K562 (cell line): Measurements from ENCODE around the gene FAM219B.

Experiments used
- EP400 ChIP-seq: fragments of 450-650 bp; IDR thresholded peaks from 2 replicates; pipeline ENCODE4 v1.6.1; 2017; ENCODE audit warnings: antibody characterized with exemption, mild to moderate bottlenecking, moderate library complexity
- FOXO4 ChIP-seq: fragments of 450-650 bp; formaldehyde crosslinking; IDR thresholded peaks from 2 replicates; pipeline ENCODE4 v1.4.0; 2020; ENCODE audit warnings: mild to moderate bottlenecking, moderate library complexity
- MAX ChIP-seq: sonication (generic); formaldehyde crosslinking; IDR thresholded peaks from 2 replicates; pipeline ENCODE4 v1.9.0; 2022; ENCODE audit warnings: mild to moderate bottlenecking, missing genetic modification reagents
- NFYB ChIP-seq: IDR thresholded peaks from 2 replicates; pipeline ENCODE4 v1.6.1; 2011; ENCODE audit warnings: mild to moderate bottlenecking, moderate library complexity; ENCODE audit not compliant: insufficient read length; ENCODE audit errors: extremely low read depth
- POLR2AphosphoS5 ChIP-seq: IDR thresholded peaks from 2 replicates; pipeline ENCODE4 v1.6.1; 2011; ENCODE audit warnings: mild to moderate bottlenecking, low read depth, low read length, moderate library complexity; ENCODE audit not compliant: control insufficient read depth, insufficient read depth
- TEAD4 ChIP-seq, 2 experiments: sonication (generic) in 1 of 2; formaldehyde crosslinking in 1 of 2; IDR thresholded peaks; 2 replicates each; pipeline versions ENCODE4 v1.6.1 to v1.8.0; 2012 to 2022; ENCODE audit warnings: borderline replicate concordance in 1 of 2, inconsistent platforms in 1 of 2, low read length in 1 of 2, mild to moderate bottlenecking in 1 of 2, missing genetic modification reagents in 1 of 2
- ZNF318 ChIP-seq, 2 experiments: fragments of 450-650 bp; IDR thresholded peaks; 2 replicates each; pipeline ENCODE4 v1.6.1; 2016; ENCODE audit warnings: mild to moderate bottlenecking in 2 of 2, borderline replicate concordance in 1 of 2, low read depth in 1 of 2, moderate library complexity in 1 of 2

- TF ChIP-seq TEAD4 (IDR thresholded peaks at IDR 0.05; ENCODE audit: low read length): no peak
- no peak for TF ChIP-seq TEAD4 (CRISPR knock-in tag; IDR thresholded peaks at IDR 0.05; ENCODE audit: borderline replicate concordance)
- no peak for TF ChIP-seq POLR2AphosphoS5
- TF ChIP-seq EP400: no peak; the same call in 1 of the 2 replicates
- TF ChIP-seq MAX: 0 out of 2 replicates have a peak, but pooled peaks have one; percentile 8
- TF ChIP-seq ZNF318 (IDR thresholded peaks at IDR 0.05; ENCODE audit: borderline replicate concordance in 1 of 2, low read depth in 1 of 2): no peak
- no peak for TF ChIP-seq FOXO4 (CRISPR knock-in tag)
- TF ChIP-seq NFYB: no peak
These were observed 593 bp downstream of the FAM219B start for GRCh38 chr15:74906067-74906449.
